Measurements from ENCODE around the gene PIP5K1B. TPM values are rescaled to one million over a fixed set of nuclear protein-coding genes. Genes with fewer than 3 reads are reported as not detected.

PIP5K1B gene
- total RNA-seq, 1 experiment from 2014 or later = 0.16 TPM

GRCh38 chr9:68913054-68913453 lies 208.0 kb downstream of the PIP5K1B start:
- Mint-ChIP-seq H3K9me3 (ENCODE audit: unreplicated experiment) (no peaks in the 10 kb centered on the region), H3K27ac (ENCODE audit: low read depth, unreplicated experiment) (no peak overlapping the region), H3K4me1 (ENCODE audit: insufficient read depth, unreplicated experiment) (no peaks in the 10 kb centered on the region), H3K27me3 (ENCODE audit: insufficient read depth, unreplicated experiment) (peaks cover 70% of the 10 kb centered on the region), H3K4me3 (ENCODE audit: unreplicated experiment) (no peak overlapping the region), H3K36me3 (ENCODE audit: insufficient read depth, unreplicated experiment) (no peaks in the 10 kb centered on the region)
- POLR2A ChIA-PET = interaction anchor here (0.6 kb wide), 1 partner anchor 25 kb away, joined by 3 read pairs; no protein-coding TSS in a partner anchor
- BruUV-seq (replicated peaks) = no TSS peak
- DNase-seq (ENCODE audit: unreplicated experiment) = no peak
- intact Hi-C loops (cut with micrococcal nuclease) = no loop called here
- CTCF ChIA-PET = no interaction called here
- no peak for TF ChIP-seq CTCF (IDR thresholded peaks at IDR 0.05; ENCODE audit: unreplicated experiment)

- Mint-ChIP-seq H3K27me3 (ENCODE audit: insufficient read depth, unreplicated experiment) (peaks cover 60% of the 10 kb centered on the region), H3K4me3 (ENCODE audit: unreplicated experiment) (no peak overlapping the region), H3K36me3 (ENCODE audit: insufficient read depth, unreplicated experiment) (no peaks in the 10 kb centered on the region), H3K4me1 (ENCODE audit: insufficient read depth, unreplicated experiment) (no peaks in the 10 kb centered on the region), H3K27ac (ENCODE audit: low read depth, unreplicated experiment) (no peak overlapping the region), H3K9me3 (ENCODE audit: unreplicated experiment) (no peaks in the 10 kb centered on the region)
- intact Hi-C loops (cut with micrococcal nuclease) = no loop called here
- CTCF ChIA-PET = no interaction called here
- no peak for TF ChIP-seq CTCF (IDR thresholded peaks at IDR 0.05; ENCODE audit: unreplicated experiment)
- BruUV-seq (replicated peaks) = no TSS peak
- no peak for DNase-seq (ENCODE audit: unreplicated experiment)
- POLR2A ChIA-PET = no interaction called here
Measured at GRCh38 chr9:68914751-68915150, 209.7 kb downstream of the PIP5K1B start.

- DNase-seq (ENCODE audit: unreplicated experiment) = no peak
- intact Hi-C loops (cut with micrococcal nuclease) = no loop called here
- no peak for TF ChIP-seq CTCF (IDR thresholded peaks at IDR 0.05; ENCODE audit: unreplicated experiment)
- no peaks in the 10 kb centered on the region for H3K9me3 Mint-ChIP-seq (ENCODE audit: unreplicated experiment)
- no peaks in the 10 kb centered on the region for H3K36me3 Mint-ChIP-seq (ENCODE audit: insufficient read depth, unreplicated experiment)
- ChIA-PET CTCF (no interaction called here), POLR2A (no interaction called here)
- H3K27ac Mint-ChIP-seq (ENCODE audit: low read depth, unreplicated experiment) = no peak overlapping the region
- no TSS peak for BruUV-seq (replicated peaks)
- no peak overlapping the region for H3K4me3 Mint-ChIP-seq (ENCODE audit: unreplicated experiment)
- H3K27me3 Mint-ChIP-seq (ENCODE audit: insufficient read depth, unreplicated experiment) = peaks cover 51% of the 10 kb centered on the region
- no peaks in the 10 kb centered on the region for H3K4me1 Mint-ChIP-seq (ENCODE audit: insufficient read depth, unreplicated experiment)
Measured at GRCh38 chr9:68919661-68920060, 214.6 kb downstream of the PIP5K1B start.

GRCh38 chr9:68920921-68921320 lies 215.9 kb downstream of the PIP5K1B start:
- POLR2A ChIA-PET = no interaction called here
- CTCF ChIA-PET = no interaction called here
- H3K27me3 Mint-ChIP-seq (ENCODE audit: insufficient read depth, unreplicated experiment) = peaks cover 38% of the 10 kb centered on the region
- TF ChIP-seq CTCF (IDR thresholded peaks at IDR 0.05; ENCODE audit: unreplicated experiment) = no peak
- H3K36me3 Mint-ChIP-seq (ENCODE audit: insufficient read depth, unreplicated experiment) = no peaks in the 10 kb centered on the region
- intact Hi-C loops (cut with micrococcal nuclease) = no loop called here
- H3K4me1 Mint-ChIP-seq (ENCODE audit: insufficient read depth, unreplicated experiment) = no peaks in the 10 kb centered on the region
- no TSS peak for BruUV-seq (replicated peaks)
- no peak overlapping the region for H3K27ac Mint-ChIP-seq (ENCODE audit: low read depth, unreplicated experiment)
- H3K4me3 Mint-ChIP-seq (ENCODE audit: unreplicated experiment) = no peak overlapping the region
- H3K9me3 Mint-ChIP-seq (ENCODE audit: unreplicated experiment) = no peaks in the 10 kb centered on the region
- no peak for DNase-seq (ENCODE audit: unreplicated experiment)

All from MCF 10A (cell line).